Measurements from ENCODE around the gene PSD2. TPM values are rescaled to one million over a fixed set of nuclear protein-coding genes. Genes with fewer than 3 reads are reported as not detected.

Gene PSD2
- polyA plus RNA-seq, 3 donors: not detected

- 75% methylated on average over 1 of the region's 2 CpGs for WGBS (ENCODE audit: insufficient coverage)
- H3K27ac Mint-ChIP-seq: no peak overlapping the region
- intact Hi-C loops (cut with micrococcal nuclease): no loop called here
- H3K9me3 Mint-ChIP-seq: no peaks in the 10 kb centered on the region
- H3K79me2 ChIP-seq (ENCODE audit: insufficient read depth, low read length): no peaks in the 10 kb centered on the region
- no peak overlapping the region for H3K27ac ChIP-seq (ENCODE audit: low read depth in 1 of 2, low read length in 2 of 2)
- no peak overlapping the region for H3K4me2 ChIP-seq (replicated peaks; ENCODE audit: extremely low read depth, low read length, poor library complexity, severe bottlenecking)
- TF ChIP-seq CTCF (IDR thresholded peaks at IDR 0.05): no peak
- no peaks in the 10 kb centered on the region for H3K36me3 Mint-ChIP-seq
- no peak overlapping the region for H3K9ac ChIP-seq (ENCODE audit: insufficient read depth, low read length, poor library complexity, severe bottlenecking)
- no peak overlapping the region for H2AFZ ChIP-seq (ENCODE audit: insufficient read depth, low read depth, low read length, poor library complexity, severe bottlenecking)
- H3K4me3 ChIP-seq (replicated peaks in 1 of 3; ENCODE audit: low read depth in 2 of 3, low read length in 3 of 3): no peak overlapping the region
- peaks cover 12 to 23% (median 13%) of the 10 kb centered on the region in 3 donors for H3K27me3 Mint-ChIP-seq (ENCODE audit: low read depth in 3 of 3)
- no peaks in the 10 kb centered on the region for H3K36me3 ChIP-seq (replicated peaks in 1 of 2; ENCODE audit: control insufficient read depth in 1 of 2, insufficient read depth in 2 of 2, low read length in 2 of 2)
- H4K20me1 ChIP-seq (ENCODE audit: insufficient read depth, low read length): no peaks in the 10 kb centered on the region
- H3K4me1 Mint-ChIP-seq: no peaks in the 10 kb centered on the region
- no peak for DNase-seq
- no peak overlapping the region for H3K4me3 Mint-ChIP-seq
- H3K4me1 ChIP-seq (ENCODE audit: control insufficient read depth in 1 of 2, insufficient read depth in 2 of 2, low read length in 2 of 2): no peaks in the 10 kb centered on the region
- H3K27me3 ChIP-seq (ENCODE audit: control insufficient read depth in 2 of 2, insufficient read depth in 2 of 2, low read length in 2 of 2): peaks cover 0 to 4% of the 10 kb centered on the region in 2 donors
- H3K9me3 ChIP-seq (replicated peaks in 1 of 2; ENCODE audit: control insufficient read depth in 1 of 2, insufficient read depth in 1 of 2, low read length in 2 of 2): no peaks in the 10 kb centered on the region
Observed at GRCh38 chr5:139886213-139886612, 90.6 kb downstream of the PSD2 start.

- Histone ChIP-seq H2AFZ (ENCODE audit: insufficient read depth, low read depth, low read length, poor library complexity, severe bottlenecking) (no peak overlapping the region), H3K4me2 (replicated peaks; ENCODE audit: extremely low read depth, low read length, poor library complexity, severe bottlenecking) (no peak overlapping the region), H3K36me3 (replicated peaks in 1 of 2; ENCODE audit: control insufficient read depth in 1 of 2, insufficient read depth in 2 of 2, low read length in 2 of 2) (no peaks in the 10 kb centered on the region), H3K9ac (ENCODE audit: insufficient read depth, low read length, poor library complexity, severe bottlenecking) (no peak overlapping the region), H3K9me3 (replicated peaks in 1 of 2; ENCODE audit: control insufficient read depth in 1 of 2, insufficient read depth in 1 of 2, low read length in 2 of 2) (no peaks in the 10 kb centered on the region), H3K27ac (ENCODE audit: low read depth in 1 of 2, low read length in 2 of 2) (no peak overlapping the region), H3K79me2 (ENCODE audit: insufficient read depth, low read length) (no peaks in the 10 kb centered on the region), H3K27me3 (ENCODE audit: control insufficient read depth in 2 of 2, insufficient read depth in 2 of 2, low read length in 2 of 2) (peaks cover 0 to 4% of the 10 kb centered on the region in 2 donors), H3K4me1 (ENCODE audit: control insufficient read depth in 1 of 2, insufficient read depth in 2 of 2, low read length in 2 of 2) (no peaks in the 10 kb centered on the region), H4K20me1 (ENCODE audit: insufficient read depth, low read length) (no peaks in the 10 kb centered on the region), H3K4me3 (replicated peaks in 1 of 3; ENCODE audit: low read depth in 2 of 3, low read length in 3 of 3) (no peak overlapping the region)
- no peak overlapping the region for H3K4me3 Mint-ChIP-seq
- DNase-seq: no peak
- no peaks in the 10 kb centered on the region for H3K4me1 Mint-ChIP-seq
- H3K27me3 Mint-ChIP-seq (ENCODE audit: low read depth in 3 of 3): peaks cover 14 to 26% (median 14%) of the 10 kb centered on the region in 3 donors
- WGBS (ENCODE audit: insufficient coverage): 70% methylated on average over 1 of the region's 4 CpGs
- no peak overlapping the region for H3K27ac Mint-ChIP-seq
- H3K9me3 Mint-ChIP-seq: peaks cover 0 to 2% (median 0%) of the 10 kb centered on the region in 7 donors
- no peak for TF ChIP-seq CTCF (IDR thresholded peaks at IDR 0.05)
- no peaks in the 10 kb centered on the region for H3K36me3 Mint-ChIP-seq
- intact Hi-C loops (cut with micrococcal nuclease): no loop called here
Observed at GRCh38 chr5:139888370-139888769, 92.8 kb downstream of the PSD2 start.
